Lower lobe of right lung (tissue), 2 donors: Measurements from ENCODE around the gene FASN. TPM values are rescaled to one million over a fixed set of nuclear protein-coding genes. Genes with fewer than 3 reads are reported as not detected.
A peak's percentile ranks its signal among the peaks of the same experiment; 100 is the strongest.

Source experiments
- ATAC-seq, 2 donors: fragments of 200-7000 bp; cut with Tn5 transposase; one replicate each; pipeline ENCODE4 v1.9.1; 2020 to 2022; ENCODE audit warnings: mild to moderate bottlenecking in 2 of 2, moderate library complexity in 2 of 2
- DNase-seq: peaks from one replicate; pipeline ENCODE4 v3.0.0-alpha.2; 2020
- H3K27ac ChIP-seq: fragments of 200-600 bp; one replicate; pipeline ENCODE4 v1.8.0; 2022
- H3K27me3 ChIP-seq: fragments of 200-600 bp; one replicate; pipeline ENCODE4 v1.8.0; 2022; ENCODE audit warnings: low read depth
- H3K36me3 ChIP-seq: fragments of 200-600 bp; one replicate; pipeline ENCODE4 v1.8.0; 2022; ENCODE audit warnings: mild to moderate bottlenecking
- H3K4me1 ChIP-seq: fragments of 200-600 bp; one replicate; pipeline ENCODE4 v1.8.0; 2022
- H3K4me3 ChIP-seq: fragments of 200-600 bp; one replicate; pipeline ENCODE4 v1.8.0; 2022; ENCODE audit warnings: mild to moderate bottlenecking
- H3K9me3 ChIP-seq: fragments of 200-600 bp; one replicate; pipeline ENCODE4 v1.8.0; 2022
- intact Hi-C: fragments of 100-400 bp; cut with DNase I; formaldehyde crosslinking; loops from one replicate; pipeline ENCODE4 v1.11.0; 2022
- total RNA-seq: library from RNA; stranded (reverse); fragmentation: NEBNext Ultra II Directional; extraction: Animal tissue kit (Norgen Biotek cat#: 25700); gene quantifications from one replicate; pipeline ENCODE4 v1.2.1, GENCODE V29; 2021
- TF ChIP-seq, protein P1 (sequence below): fragments of 200-600 bp; IDR thresholded peaks from one replicate; pipeline ENCODE4 v1.8.0; 2022; ENCODE audit warnings: antibody characterized with exemption, mild to moderate bottlenecking
- donor health status: DM: no; HTN: yes; CAD: no; lungs with severe emphysema.

FASN gene
- total RNA-seq, 1 donor from 2014 or later: 302 TPM

DNA sequence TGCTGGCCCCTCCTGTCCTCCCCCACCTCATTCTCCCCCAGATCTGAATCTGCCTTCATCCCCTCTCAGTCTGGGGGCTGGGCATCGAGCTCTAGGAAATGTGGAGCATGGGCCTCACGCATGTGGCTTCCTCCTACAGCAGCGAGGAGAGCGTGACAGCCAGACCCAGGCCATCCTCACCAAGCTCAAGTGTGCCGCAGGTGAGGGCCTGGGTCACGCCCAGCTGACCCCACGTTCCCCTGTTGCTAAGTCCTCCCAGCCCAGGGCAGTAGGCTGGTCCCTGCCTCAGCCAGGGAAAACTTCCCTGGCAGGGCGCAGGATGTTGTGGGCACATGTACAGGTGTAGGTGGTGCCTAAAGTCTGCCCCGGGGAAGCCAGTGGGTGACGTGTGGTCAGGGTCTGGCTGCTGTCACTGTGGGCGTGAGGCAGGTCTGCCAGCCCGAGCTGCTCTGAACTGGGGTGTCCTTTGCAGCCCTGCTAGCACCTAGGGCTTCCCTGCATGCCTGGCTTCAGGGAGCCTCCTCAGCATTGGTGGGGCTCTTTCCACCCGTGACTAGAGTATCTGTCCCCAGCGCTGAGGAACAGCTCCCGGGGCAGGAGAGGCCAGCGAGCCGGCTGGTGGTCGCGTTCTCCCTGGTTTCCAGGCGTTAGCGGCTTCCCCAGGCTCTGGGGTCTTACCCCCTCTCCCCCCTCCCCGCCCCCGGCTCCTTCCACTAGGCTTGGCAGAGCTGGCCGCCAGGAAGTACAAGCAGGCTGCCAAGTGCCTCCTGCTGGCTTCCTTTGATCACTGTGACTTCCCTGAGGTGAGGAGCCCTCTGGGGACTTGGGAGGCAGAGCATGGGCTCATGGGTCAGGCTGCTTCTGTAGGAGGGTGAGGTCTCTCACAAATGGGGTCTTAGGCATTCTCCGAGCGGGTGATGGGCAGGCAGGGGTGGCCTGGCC lies 42.7 kb downstream of the FASN start:
- H3K27me3 ChIP-seq: no peaks in the 10 kb centered on the region
- H3K4me1 ChIP-seq: peaks cover 26% of the 10 kb centered on the region
- DNase-seq (no peak), ATAC-seq (no peak)
- H3K9me3 ChIP-seq: no peaks in the 10 kb centered on the region
- H3K4me3 ChIP-seq: no peak overlapping the region
- H3K27ac ChIP-seq: no peak overlapping the region
- intact Hi-C loops: no loop called here
- peaks cover 72% of the 10 kb centered on the region for H3K36me3 ChIP-seq
- TF ChIP-seq, protein P1, sequence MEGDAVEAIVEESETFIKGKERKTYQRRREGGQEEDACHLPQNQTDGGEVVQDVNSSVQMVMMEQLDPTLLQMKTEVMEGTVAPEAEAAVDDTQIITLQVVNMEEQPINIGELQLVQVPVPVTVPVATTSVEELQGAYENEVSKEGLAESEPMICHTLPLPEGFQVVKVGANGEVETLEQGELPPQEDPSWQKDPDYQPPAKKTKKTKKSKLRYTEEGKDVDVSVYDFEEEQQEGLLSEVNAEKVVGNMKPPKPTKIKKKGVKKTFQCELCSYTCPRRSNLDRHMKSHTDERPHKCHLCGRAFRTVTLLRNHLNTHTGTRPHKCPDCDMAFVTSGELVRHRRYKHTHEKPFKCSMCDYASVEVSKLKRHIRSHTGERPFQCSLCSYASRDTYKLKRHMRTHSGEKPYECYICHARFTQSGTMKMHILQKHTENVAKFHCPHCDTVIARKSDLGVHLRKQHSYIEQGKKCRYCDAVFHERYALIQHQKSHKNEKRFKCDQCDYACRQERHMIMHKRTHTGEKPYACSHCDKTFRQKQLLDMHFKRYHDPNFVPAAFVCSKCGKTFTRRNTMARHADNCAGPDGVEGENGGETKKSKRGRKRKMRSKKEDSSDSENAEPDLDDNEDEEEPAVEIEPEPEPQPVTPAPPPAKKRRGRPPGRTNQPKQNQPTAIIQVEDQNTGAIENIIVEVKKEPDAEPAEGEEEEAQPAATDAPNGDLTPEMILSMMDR: no peak

DNA sequence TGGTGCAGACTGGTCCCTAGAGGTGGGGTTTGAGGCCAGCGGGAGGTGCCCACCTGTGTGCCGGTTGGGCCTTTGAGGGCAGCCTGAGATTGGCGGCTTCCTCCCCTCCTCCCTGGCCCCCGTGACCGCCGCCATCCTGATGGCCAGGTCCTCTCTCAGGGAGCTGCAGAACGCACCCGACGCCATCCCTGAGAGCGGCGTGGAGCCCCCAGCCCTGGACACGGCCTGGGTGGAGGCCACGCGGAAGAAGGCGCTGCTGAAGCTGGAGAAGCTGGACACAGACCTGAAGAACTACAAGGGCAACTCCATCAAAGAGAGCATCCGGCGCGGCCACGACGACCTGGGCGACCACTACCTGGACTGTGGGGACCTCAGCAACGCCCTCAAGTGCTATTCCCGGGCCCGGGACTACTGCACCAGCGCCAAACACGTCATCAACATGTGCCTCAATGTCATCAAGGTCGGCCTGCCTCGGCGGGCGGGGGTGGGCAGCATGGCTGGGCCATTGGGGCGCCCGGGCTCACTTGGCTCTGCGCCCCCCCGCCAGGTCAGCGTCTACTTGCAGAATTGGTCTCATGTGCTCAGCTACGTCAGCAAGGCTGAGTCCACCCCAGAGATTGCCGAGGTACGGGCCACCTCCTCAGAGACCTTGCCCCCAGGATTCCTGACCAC lies 43.5 kb downstream of the FASN start:
- H3K27ac ChIP-seq: no peak overlapping the region
- H3K4me3 ChIP-seq: no peak overlapping the region
- no peaks in the 10 kb centered on the region for H3K9me3 ChIP-seq
- intact Hi-C loops: no loop called here
- ATAC-seq (no peak), DNase-seq (no peak)
- peaks cover 69% of the 10 kb centered on the region for H3K36me3 ChIP-seq
- H3K27me3 ChIP-seq: no peaks in the 10 kb centered on the region
- peaks cover 34% of the 10 kb centered on the region for H3K4me1 ChIP-seq
- TF ChIP-seq, protein P1: no peak

DNA sequence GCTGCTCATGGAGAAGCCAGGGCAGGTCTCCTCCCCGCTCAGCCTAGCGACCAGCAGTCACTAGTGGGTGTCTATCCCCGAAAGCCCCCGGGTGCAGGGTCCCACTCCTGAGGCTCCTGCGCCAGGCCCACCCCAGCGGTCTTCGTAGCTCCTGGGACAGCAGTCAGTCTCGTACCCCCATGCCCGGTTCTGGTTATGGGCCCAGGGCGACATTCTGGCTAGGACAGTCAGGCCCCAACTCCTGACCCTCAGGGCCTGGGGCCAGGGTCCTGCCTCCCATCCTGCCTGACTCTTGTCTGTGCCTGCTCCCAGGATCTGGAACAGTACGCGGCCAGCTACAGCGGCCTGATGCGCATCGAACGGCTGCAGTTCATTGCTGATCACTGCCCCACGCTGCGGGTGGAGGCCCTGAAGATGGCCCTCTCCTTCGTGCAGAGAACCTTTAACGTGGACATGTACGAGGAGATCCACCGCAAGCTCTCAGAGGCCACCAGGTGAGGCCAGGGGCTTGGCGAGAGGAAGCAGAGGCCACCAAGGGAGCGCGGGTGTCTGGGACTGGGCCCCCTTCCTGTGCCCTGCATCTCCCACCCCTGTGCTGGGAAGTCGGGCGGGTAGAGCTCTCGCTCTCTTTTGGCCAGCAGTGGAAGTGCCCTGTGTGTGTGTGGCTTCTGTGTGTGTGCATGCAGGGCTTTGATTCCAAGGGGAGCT lies 44.3 kb downstream of the FASN start:
- no peak overlapping the region for H3K4me3 ChIP-seq
- intact Hi-C loops: no loop called here
- no peaks in the 10 kb centered on the region for H3K27me3 ChIP-seq
- no peak for ATAC-seq
- no peaks in the 10 kb centered on the region for H3K9me3 ChIP-seq
- H3K36me3 ChIP-seq: peaks cover 69% of the 10 kb centered on the region
- H3K4me1 ChIP-seq: peaks cover 37% of the 10 kb centered on the region
- H3K27ac ChIP-seq: no peak overlapping the region
- no peak for DNase-seq
- TF ChIP-seq, protein P1: no peak

GRCh38 chr17:82053130-82053529 lies 44.9 kb downstream of the FASN start:
- H3K4me3 ChIP-seq: peak overlapping the region; percentile 86
- intact Hi-C loops: no loop called here
- peaks cover 67% of the 10 kb centered on the region for H3K36me3 ChIP-seq
- DNase-seq (no peak), ATAC-seq (no peak)
- peaks cover 37% of the 10 kb centered on the region for H3K4me1 ChIP-seq
- H3K27me3 ChIP-seq: no peaks in the 10 kb centered on the region
- TF ChIP-seq, protein P1: no peak
- H3K27ac ChIP-seq: no peak overlapping the region
- no peaks in the 10 kb centered on the region for H3K9me3 ChIP-seq

GRCh38 chr17:82052638-82053059 lies 45.4 kb downstream of the FASN start:
- Histone ChIP-seq H3K36me3 (peaks cover 66% of the 10 kb centered on the region), H3K27me3 (no peaks in the 10 kb centered on the region)

More at GRCh38 chr17:82052638-82053059, 45.4 kb downstream of the FASN start:
- intact Hi-C loops: no loop called here
- no peaks in the 10 kb centered on the region for H3K9me3 ChIP-seq
- TF ChIP-seq, protein P1: no peak
- H3K4me1 ChIP-seq: peaks cover 37% of the 10 kb centered on the region
- H3K4me3 ChIP-seq: peak overlapping the region; percentile 86
- ATAC-seq: no peak
- peak overlapping the region; percentile 74 for H3K27ac ChIP-seq
- DNase-seq: no peak
